ENCODE data around the gene CHRM4.

The CHRM4 gene

DNA sequence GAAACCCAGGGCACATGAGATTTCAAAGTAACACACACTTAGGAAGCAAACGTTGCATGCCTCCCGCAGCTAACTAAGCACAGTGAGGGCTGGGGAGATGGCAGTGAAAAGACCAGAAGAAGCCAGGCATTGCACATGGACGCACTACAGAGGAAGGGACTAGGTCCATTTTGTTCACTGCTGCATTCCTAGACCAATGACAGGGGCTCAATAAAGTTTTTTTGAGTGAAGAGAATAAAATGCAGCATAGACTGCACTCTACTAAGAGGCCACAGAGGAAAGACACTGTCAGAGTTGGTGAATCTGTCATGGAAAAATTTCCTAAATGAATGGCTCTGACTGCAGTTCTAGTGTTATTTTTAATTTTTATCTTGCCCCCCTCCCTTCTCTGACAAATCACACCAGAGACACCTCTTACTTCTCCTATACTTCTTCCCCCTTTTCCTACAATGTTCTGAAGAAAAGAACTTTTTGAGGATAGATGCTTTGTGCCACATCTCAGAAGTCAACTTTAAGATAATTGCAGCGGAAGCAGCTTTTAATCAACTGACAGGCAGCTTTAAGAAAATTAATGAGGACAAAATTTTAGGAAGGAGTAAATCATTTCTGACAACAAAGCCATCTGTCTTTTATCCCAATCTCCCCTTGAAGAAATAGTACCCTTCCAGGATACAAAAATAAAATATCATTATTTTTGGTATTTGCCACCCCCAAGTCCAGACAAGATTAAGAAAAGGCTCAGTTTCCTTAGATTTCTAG is 34.8 kb upstream of the CHRM4 start:
- TF ChIP-seq FOXM1 (IDR thresholded peaks at IDR 0.05; ENCODE audit: borderline replicate concordance, low read depth) = no peak
- no peak for TF ChIP-seq EGR1 (IDR thresholded peaks at IDR 0.05)
- no peak for TF ChIP-seq TEAD4 (IDR thresholded peaks at IDR 0.05)
- no peak for TF ChIP-seq CEBPB (IDR thresholded peaks at IDR 0.05)
- TF ChIP-seq ZBTB7A (IDR thresholded peaks at IDR 0.05; ENCODE audit: low read depth) = no peak
- TF ChIP-seq YY1 (IDR thresholded peaks at IDR 0.05; ENCODE audit: low read depth) = no peak
- TF ChIP-seq TAF1 (IDR thresholded peaks at IDR 0.05; ENCODE audit: low read depth) = no peak
- no peak for TF ChIP-seq USF1 (IDR thresholded peaks at IDR 0.05)
- no peak for TF ChIP-seq RAD21 (IDR thresholded peaks at IDR 0.05; ENCODE audit: low read depth)
- TF ChIP-seq EP300 (IDR thresholded peaks at IDR 0.05; ENCODE audit: borderline replicate concordance) = no peak
- no peak for TF ChIP-seq MAX (IDR thresholded peaks at IDR 0.05)
- TF ChIP-seq NFIC (IDR thresholded peaks at IDR 0.05) = no peak

- TF ChIP-seq EP300 (IDR thresholded peaks at IDR 0.05; ENCODE audit: borderline replicate concordance) (no peak), USF1 (IDR thresholded peaks at IDR 0.05) (no peak), NFIC (IDR thresholded peaks at IDR 0.05) (no peak), TAF1 (IDR thresholded peaks at IDR 0.05; ENCODE audit: low read depth) (no peak), YY1 (IDR thresholded peaks at IDR 0.05; ENCODE audit: low read depth) (no peak), FOXM1 (IDR thresholded peaks at IDR 0.05; ENCODE audit: borderline replicate concordance, low read depth) (no peak)
Measured at GRCh38 chr11:46422588-46422987, 31.0 kb upstream of the CHRM4 start.

DNA sequence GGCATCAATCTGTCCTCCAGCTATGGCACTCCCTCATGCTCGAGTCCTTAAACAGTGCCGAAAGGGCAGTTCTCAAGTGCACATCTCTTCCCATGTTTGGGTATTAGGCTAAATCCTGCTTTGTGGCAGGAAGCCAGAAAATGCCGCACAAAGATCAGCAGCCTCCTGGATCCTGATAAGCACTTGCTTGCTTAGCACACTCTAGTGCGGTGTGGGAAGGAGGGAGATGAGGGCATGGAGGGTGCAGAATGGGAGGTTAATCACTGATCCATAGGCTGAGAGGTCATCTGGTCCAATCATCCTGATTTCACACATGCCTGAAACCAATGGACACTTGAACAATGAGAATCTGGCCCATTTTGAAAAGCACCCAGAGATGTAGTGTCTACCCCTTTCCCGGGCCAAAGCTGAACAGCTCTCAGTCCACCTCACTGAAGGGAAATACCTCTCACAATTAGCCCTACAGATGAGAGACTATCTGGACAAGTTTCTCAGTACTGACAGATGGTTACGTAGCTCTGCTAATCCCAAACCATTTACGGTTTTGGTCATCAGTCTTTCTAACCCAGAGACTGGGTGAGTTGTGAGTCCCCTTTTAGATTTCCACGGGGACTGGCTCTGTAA is 29.8 kb upstream of the CHRM4 start:
- TF ChIP-seq, protein P1, sequence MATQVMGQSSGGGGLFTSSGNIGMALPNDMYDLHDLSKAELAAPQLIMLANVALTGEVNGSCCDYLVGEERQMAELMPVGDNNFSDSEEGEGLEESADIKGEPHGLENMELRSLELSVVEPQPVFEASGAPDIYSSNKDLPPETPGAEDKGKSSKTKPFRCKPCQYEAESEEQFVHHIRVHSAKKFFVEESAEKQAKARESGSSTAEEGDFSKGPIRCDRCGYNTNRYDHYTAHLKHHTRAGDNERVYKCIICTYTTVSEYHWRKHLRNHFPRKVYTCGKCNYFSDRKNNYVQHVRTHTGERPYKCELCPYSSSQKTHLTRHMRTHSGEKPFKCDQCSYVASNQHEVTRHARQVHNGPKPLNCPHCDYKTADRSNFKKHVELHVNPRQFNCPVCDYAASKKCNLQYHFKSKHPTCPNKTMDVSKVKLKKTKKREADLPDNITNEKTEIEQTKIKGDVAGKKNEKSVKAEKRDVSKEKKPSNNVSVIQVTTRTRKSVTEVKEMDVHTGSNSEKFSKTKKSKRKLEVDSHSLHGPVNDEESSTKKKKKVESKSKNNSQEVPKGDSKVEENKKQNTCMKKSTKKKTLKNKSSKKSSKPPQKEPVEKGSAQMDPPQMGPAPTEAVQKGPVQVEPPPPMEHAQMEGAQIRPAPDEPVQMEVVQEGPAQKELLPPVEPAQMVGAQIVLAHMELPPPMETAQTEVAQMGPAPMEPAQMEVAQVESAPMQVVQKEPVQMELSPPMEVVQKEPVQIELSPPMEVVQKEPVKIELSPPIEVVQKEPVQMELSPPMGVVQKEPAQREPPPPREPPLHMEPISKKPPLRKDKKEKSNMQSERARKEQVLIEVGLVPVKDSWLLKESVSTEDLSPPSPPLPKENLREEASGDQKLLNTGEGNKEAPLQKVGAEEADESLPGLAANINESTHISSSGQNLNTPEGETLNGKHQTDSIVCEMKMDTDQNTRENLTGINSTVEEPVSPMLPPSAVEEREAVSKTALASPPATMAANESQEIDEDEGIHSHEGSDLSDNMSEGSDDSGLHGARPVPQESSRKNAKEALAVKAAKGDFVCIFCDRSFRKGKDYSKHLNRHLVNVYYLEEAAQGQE (IDR thresholded peaks at IDR 0.05; ENCODE audit: low read depth) = no peak
- no peak for TF ChIP-seq FOXM1 (IDR thresholded peaks at IDR 0.05; ENCODE audit: borderline replicate concordance, low read depth)
- TF ChIP-seq TAF1 (IDR thresholded peaks at IDR 0.05; ENCODE audit: low read depth) = no peak
- TF ChIP-seq TCF12 (IDR thresholded peaks at IDR 0.05; ENCODE audit: low read depth) = no peak
- TF ChIP-seq YY1 (IDR thresholded peaks at IDR 0.05; ENCODE audit: low read depth) = no peak

GRCh38 chr11:46420513-46420912 is 28.9 kb upstream of the CHRM4 start:
- TF ChIP-seq MAX (IDR thresholded peaks at IDR 0.05) = no peak

DNA sequence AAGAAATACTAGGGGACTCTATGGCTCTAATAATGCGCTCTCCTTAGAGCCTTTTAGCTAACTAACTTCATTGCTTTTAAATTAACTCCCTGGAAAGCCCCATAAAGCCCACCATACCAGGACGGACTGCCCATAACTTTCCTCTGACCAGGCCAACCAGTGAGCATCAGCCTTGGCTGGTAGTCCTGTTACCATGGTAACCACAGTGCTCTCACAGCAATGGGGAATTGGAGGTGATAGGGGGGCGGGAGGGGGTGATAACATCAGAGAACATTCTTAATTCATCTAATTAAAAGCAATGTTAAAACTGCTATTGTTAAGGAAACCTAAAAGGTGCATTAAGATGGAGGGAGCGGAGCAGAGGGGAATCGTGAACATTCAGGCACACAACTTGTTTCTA is 27.2 kb upstream of the CHRM4 start:
- TF ChIP-seq, protein P1 (IDR thresholded peaks at IDR 0.05; ENCODE audit: low read depth) = no peak
- TF ChIP-seq CREB1 (IDR thresholded peaks at IDR 0.05; ENCODE audit: low read depth) (no peak), TCF12 (IDR thresholded peaks at IDR 0.05; ENCODE audit: low read depth) (no peak), USF1 (IDR thresholded peaks at IDR 0.05) (no peak)

GRCh38 chr11:46417711-46418110 is 26.1 kb upstream of the CHRM4 start:
- TF ChIP-seq YY1 (IDR thresholded peaks at IDR 0.05; ENCODE audit: low read depth) (no peak), CREB1 (IDR thresholded peaks at IDR 0.05; ENCODE audit: low read depth) (no peak), EGR1 (IDR thresholded peaks at IDR 0.05) (no peak), MAX (IDR thresholded peaks at IDR 0.05) (no peak), USF1 (IDR thresholded peaks at IDR 0.05) (no peak), NFIC (IDR thresholded peaks at IDR 0.05) (no peak), EP300 (IDR thresholded peaks at IDR 0.05; ENCODE audit: borderline replicate concordance) (no peak), FOXM1 (IDR thresholded peaks at IDR 0.05; ENCODE audit: borderline replicate concordance, low read depth) (no peak), TEAD4 (IDR thresholded peaks at IDR 0.05) (no peak), CEBPB (IDR thresholded peaks at IDR 0.05) (no peak)
- TF ChIP-seq, protein P1 (IDR thresholded peaks at IDR 0.05; ENCODE audit: low read depth) = no peak
